Omental fat pad (tissue), 4 donors: ENCODE measurements around the gene FAM167B. TPM values are rescaled to one million over a fixed set of nuclear protein-coding genes. Genes with fewer than 3 reads are reported as not detected.

Experiments used
- small RNA-seq: library from RNA; depleted of rRNA; stranded (forward); fragments of <200 nt; gene quantifications from one replicate; pipeline ENCODE3, GENCODE V24; 2016
- total RNA-seq, 4 donors: library from RNA; depleted of rRNA; stranded (reverse); fragments of >200 nt; gene quantifications; one replicate each; pipeline ENCODE4 v1.1.0, GENCODE V29; 2016

The FAM167B gene
- total RNA-seq, 4 donors from 2014 or later: 1.8 to 14.8 (median 3.8) TPM

Small RNA genes lying within 50 kb of the gene (small RNA-seq; reads per million reads assigned to genes)
- gene RF00017 (not detected), gene RF00019 (not detected)

Other genes with a start within 250 kb of the FAM167B start
- 10 to 100 TPM; 49.6 to 63.5 (median 57.2) TPM for gene KHDRBS1, start 233.4 kb upstream of the FAM167B start, total RNA-seq
- 1 to 10 TPM; 2.5 to 5.6 (median 3.6) TPM for gene TMEM39B, start 174.3 kb upstream of the FAM167B start, total RNA-seq
- 10 to 100 TPM; 35.3 to 51.2 (median 39.1) TPM for gene KPNA6, start 139.2 kb upstream of the FAM167B start, total RNA-seq
- gene TXLNA, start 67.5 kb upstream of the FAM167B start, total RNA-seq: 10 to 100 TPM; 41.9 to 80.8 (median 49.0) TPM
- gene CCDC28B, start 46.6 kb upstream of the FAM167B start, total RNA-seq: 1 to 10 TPM; 2.6 to 5.5 (median 3.1) TPM
- gene IQCC, start 41.6 kb upstream of the FAM167B start, total RNA-seq: 1 to 10 TPM in 3 of 4 donors, under 1 TPM in 1; 0.60 to 1.9 (median 1.2) TPM
- not detected for gene DCDC2B, start 38.1 kb upstream of the FAM167B start, total RNA-seq
- 10 to 100 TPM in 3 of 4 donors, 1 to 10 TPM in 1; 8.8 to 15.4 (median 11.3) TPM for gene TMEM234, start 24.9 kb upstream of the FAM167B start, total RNA-seq
- gene EIF3I, start 24.8 kb upstream of the FAM167B start, total RNA-seq: 100 to 1,000 TPM; 159 to 210 (median 191) TPM
- 1 to 10 TPM; 1.1 to 6.8 (median 4.8) TPM for gene LCK, start 4.0 kb downstream of the FAM167B start, total RNA-seq
- 10 to 100 TPM; 32.3 to 52.6 (median 39.5) TPM for gene HDAC1, start 44.9 kb downstream of the FAM167B start, total RNA-seq
- gene MARCKSL1, start 89.0 kb downstream of the FAM167B start, total RNA-seq: 10 to 100 TPM; 29.5 to 61.0 (median 42.7) TPM
- 10 to 100 TPM in 1 of 4 donors, 1 to 10 TPM in 3; 2.5 to 13.4 (median 5.4) TPM for gene FAM229A, start 115.3 kb downstream of the FAM167B start, total RNA-seq
- gene TSSK3, start 115.3 kb downstream of the FAM167B start, total RNA-seq: under 1 TPM in 1 of 4 donors, not detected in 3; 0.48 TPM
- 10 to 100 TPM; 51.9 to 73.1 (median 69.5) TPM for gene BSDC1, start 147.2 kb downstream of the FAM167B start, total RNA-seq
- gene ZBTB8B, start 217.8 kb downstream of the FAM167B start, total RNA-seq: under 1 TPM in 1 of 4 donors, not detected in 3; under 0.01 TPM